DOHH2 (cell line): ENCODE measurements around the gene ACTG1.

Experiments
- EZH2phosphoT487 ChIP-seq: fragments of 200-600 bp; sonication (generic); IDR thresholded peaks from 2 replicates; pipeline ENCODE4 v1.6.1; 2017; ENCODE audit warnings: borderline replicate concordance, mild to moderate bottlenecking, antibody characterized with exemption, low read length, moderate library complexity, mixed read lengths
- TF ChIP-seq, protein P1 (sequence below): fragments of 200-600 bp; sonication (generic); IDR thresholded peaks from one replicate; pipeline ENCODE4 v1.5.1; 2014; ENCODE audit warnings: antibody characterized with exemption, mild to moderate bottlenecking, low read depth, low read length; ENCODE audit not compliant: poor library complexity, severe bottlenecking

DNA sequence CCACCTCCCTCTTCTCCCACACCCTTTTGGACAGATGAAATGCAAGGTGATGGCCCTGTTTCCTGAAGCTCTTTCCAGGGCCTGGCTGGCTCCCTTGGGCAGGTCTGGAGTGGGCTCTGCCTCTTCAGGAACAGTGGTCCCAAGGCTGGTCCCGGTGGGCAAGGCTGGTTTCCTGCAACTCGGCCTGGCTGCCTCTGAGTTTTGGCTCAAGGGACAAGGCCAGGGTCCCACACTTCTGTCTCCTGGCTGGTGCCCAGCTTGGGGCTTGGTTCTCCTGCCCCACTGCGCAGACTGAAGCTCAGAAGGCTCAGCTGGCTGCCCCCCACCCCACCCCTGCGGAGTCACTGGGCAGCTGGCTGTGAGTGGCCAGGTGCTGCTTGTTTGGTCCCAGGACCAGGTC lies 3.8 kb upstream of the ACTG1 start:
- TF ChIP-seq, protein P1, sequence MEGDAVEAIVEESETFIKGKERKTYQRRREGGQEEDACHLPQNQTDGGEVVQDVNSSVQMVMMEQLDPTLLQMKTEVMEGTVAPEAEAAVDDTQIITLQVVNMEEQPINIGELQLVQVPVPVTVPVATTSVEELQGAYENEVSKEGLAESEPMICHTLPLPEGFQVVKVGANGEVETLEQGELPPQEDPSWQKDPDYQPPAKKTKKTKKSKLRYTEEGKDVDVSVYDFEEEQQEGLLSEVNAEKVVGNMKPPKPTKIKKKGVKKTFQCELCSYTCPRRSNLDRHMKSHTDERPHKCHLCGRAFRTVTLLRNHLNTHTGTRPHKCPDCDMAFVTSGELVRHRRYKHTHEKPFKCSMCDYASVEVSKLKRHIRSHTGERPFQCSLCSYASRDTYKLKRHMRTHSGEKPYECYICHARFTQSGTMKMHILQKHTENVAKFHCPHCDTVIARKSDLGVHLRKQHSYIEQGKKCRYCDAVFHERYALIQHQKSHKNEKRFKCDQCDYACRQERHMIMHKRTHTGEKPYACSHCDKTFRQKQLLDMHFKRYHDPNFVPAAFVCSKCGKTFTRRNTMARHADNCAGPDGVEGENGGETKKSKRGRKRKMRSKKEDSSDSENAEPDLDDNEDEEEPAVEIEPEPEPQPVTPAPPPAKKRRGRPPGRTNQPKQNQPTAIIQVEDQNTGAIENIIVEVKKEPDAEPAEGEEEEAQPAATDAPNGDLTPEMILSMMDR: no peak
- no peak for TF ChIP-seq EZH2phosphoT487
